HepG2 (cell line): ENCODE measurements around the gene SIRT7. TPM values are rescaled to one million over a fixed set of nuclear protein-coding genes. Genes with fewer than 3 reads are reported as not detected.
A peak's percentile ranks its signal among the peaks of the same experiment; 100 is the strongest.

Experiments
- ATAC-seq: fragments of 200-7000 bp; cut with Tn5 transposase; 3 replicates; pipeline ENCODE4 v1.9.1; 2020; ENCODE audit warnings: mild to moderate bottlenecking, moderate library complexity
- BruUV-seq: library from RNA; stranded (reverse); fragments of 400-500 nt; replicated peaks from 2 replicates; lab custom pipeline; 2021; lab: Mats Ljungman, UMichigan
- CTCF ChIA-PET: fragments of 300-600 bp; formaldehyde crosslinking; extraction: SDS; loops from one replicate; lab custom pipeline; 2021; ENCODE audit warnings: low total read pairs, inconsistent platforms, low intra/inter-chr PET ratio; lab: Yijun Ruan, JAX
- POLR2A ChIA-PET: fragments of 350-600 bp; sonication (Branson Sonifier 250); formaldehyde crosslinking; loops from one replicate; lab custom pipeline; 2020; ENCODE audit warnings: antibody characterized with exemption, inconsistent platforms; lab: Yijun Ruan, JAX
- DNase-seq: peaks from one replicate; pipeline ENCODE4 v3.0.0-alpha.2; 2015; ENCODE audit warnings: low spot score
- FAIRE-seq: peaks from 3 replicates; lab custom pipeline; 2011; peaks lifted over from hg19 to GRCh38; lab: Jason Lieb, UNC
- H2AFZ ChIP-seq: one replicate; pipeline ENCODE4 v1.6.1; 2011; ENCODE audit warnings: low read length, inconsistent platforms
- H3K27ac ChIP-seq: fragments of 300-600 bp; 3 replicates; pipeline ENCODE4 v1.8.0; 2011; ENCODE audit warnings: mixed run types, mild to moderate bottlenecking, mixed read lengths, low read length, inconsistent platforms; ENCODE audit not compliant: insufficient read depth; ENCODE audit errors: extremely low read length
- H3K27me3 ChIP-seq, 2 experiments: fragments of 200-600 bp in 1 of 2; 2 replicates in 1 of 2; 3 replicates in 1 of 2; pipeline versions ENCODE4 v1.6.0 to v1.8.0; 2011; ENCODE audit warnings: low read length in 2 of 2, mild to moderate bottlenecking in 2 of 2, moderate library complexity in 2 of 2, inconsistent platforms in 1 of 2; ENCODE audit not compliant: insufficient read depth in 2 of 2, control insufficient read depth in 1 of 2
- H3K36me3 ChIP-seq, 2 experiments: fragments of 200-600 bp in 1 of 2; replicated peaks in 1 of 2; 2 replicates in 1 of 2; 3 replicates in 1 of 2; pipeline versions ENCODE4 v1.5.1 to v1.8.0; 2011; ENCODE audit warnings: low read length in 2 of 2, inconsistent platforms in 1 of 2; ENCODE audit not compliant: insufficient read depth in 2 of 2, control insufficient read depth in 1 of 2
- H3K4me1 ChIP-seq: 2 replicates; pipeline ENCODE4 v1.5.1; 2012; ENCODE audit warnings: low read length, inconsistent platforms; ENCODE audit not compliant: insufficient read depth
- H3K4me2 ChIP-seq: 2 replicates; pipeline ENCODE4 v1.6.0; 2011; ENCODE audit warnings: low read depth, low read length, inconsistent platforms
- H3K4me3 ChIP-seq, 3 experiments: fragments of 200-600 bp in 1 of 3; sonication (generic), shearing (Covaris generic) in 1 of 3; replicated peaks in 1 of 3; 2 replicates each; pipeline ENCODE4 v1.5.1; 2011 to 2016; ENCODE audit warnings: low read length in 3 of 3, inconsistent platforms in 2 of 3, low read depth in 2 of 3, mild to moderate bottlenecking in 2 of 3, control low read depth in 1 of 3, mixed read lengths in 1 of 3; ENCODE audit not compliant: insufficient read depth in 1 of 3
- H3K79me2 ChIP-seq: one replicate; pipeline ENCODE4 v1.6.1; 2011; ENCODE audit warnings: low read length, inconsistent platforms; ENCODE audit not compliant: insufficient read depth
- H3K9ac ChIP-seq: 2 replicates; pipeline ENCODE4 v1.6.0; 2011; ENCODE audit warnings: mild to moderate bottlenecking, low read depth, low read length, inconsistent platforms; ENCODE audit not compliant: insufficient read depth
- H3K9me3 ChIP-seq: 2 replicates; pipeline ENCODE4 v1.5.1; 2012; ENCODE audit warnings: mild to moderate bottlenecking, low read length
- H4K20me1 ChIP-seq: 2 replicates; pipeline ENCODE4 v1.6.0; 2011; ENCODE audit warnings: inconsistent platforms, mild to moderate bottlenecking, low read length, moderate library complexity; ENCODE audit not compliant: insufficient read depth
- ELK4 ChIP-seq: sonication (generic); formaldehyde crosslinking; IDR thresholded peaks from 2 replicates; pipeline ENCODE4 v1.9.0; 2021; ENCODE audit warnings: missing genetic modification reagents, borderline replicate concordance
- FOXJ3 ChIP-seq: sonication (generic); formaldehyde crosslinking; IDR thresholded peaks from 2 replicates; pipeline ENCODE4 v1.4.0; 2020; ENCODE audit warnings: missing genetic modification reagents, mild to moderate bottlenecking, borderline replicate concordance
- HIVEP1 ChIP-seq: sonication (generic); formaldehyde crosslinking; IDR thresholded peaks from 2 replicates; pipeline ENCODE4 v1.4.0; 2020; ENCODE audit warnings: mild to moderate bottlenecking, missing genetic modification reagents
- YY1 ChIP-seq: IDR thresholded peaks from 2 replicates; pipeline ENCODE4 v1.6.1; 2011; ENCODE audit warnings: low read length, low read depth, moderate library complexity, mild to moderate bottlenecking; ENCODE audit not compliant: insufficient read depth, insufficient replicate concordance
- ZNF558 ChIP-seq: sonication (generic); formaldehyde crosslinking; IDR thresholded peaks from 2 replicates; pipeline ENCODE4 v1.9.0; 2022; ENCODE audit warnings: mild to moderate bottlenecking, missing genetic modification reagents, borderline replicate concordance
- ZNF609 ChIP-seq: sonication (generic); formaldehyde crosslinking; IDR thresholded peaks from 2 replicates; pipeline ENCODE4 v1.4.0; 2020; ENCODE audit warnings: mild to moderate bottlenecking, missing genetic modification reagents, borderline replicate concordance
- ZNF720 ChIP-seq: sonication (generic); formaldehyde crosslinking; IDR thresholded peaks from 2 replicates; pipeline ENCODE4 v1.4.0; 2020; ENCODE audit warnings: missing genetic modification reagents
- ZNF766 ChIP-seq: sonication (generic); formaldehyde crosslinking; IDR thresholded peaks from 2 replicates; pipeline ENCODE4 v1.5.0; 2020; ENCODE audit warnings: missing genetic modification reagents, borderline replicate concordance
- WGBS: methylation state at CpG from one replicate; pipeline ENCODE4 v1.1.6; 2017; ENCODE audit warnings: low lambda C conversion rate; 5-methylcytosine and 5-hydroxymethylcytosine counted together
- in situ Hi-C: cut with HindIII; loops from 2 replicates; pipeline ENCODE4 v1.10.0; 2017; ENCODE audit warnings: low pct_unique_long_range_greater_than_20kb; ENCODE audit not compliant: extremely low pct_ligation_motif_present
- intact Hi-C: fragments of 100-400 bp; cut with micrococcal nuclease; formaldehyde crosslinking; loops from one replicate; pipeline ENCODE4 v1.10.0; 2022; ENCODE audit not compliant: unreplicated experiment
- polyA plus RNA-seq, 8 experiments: library from polyadenylated mRNA; depleted of rRNA in 3 of 8; stranded (reverse) in 7 of 8; unstranded in 1 of 8; fragments of >200 nt; fragmentation: Illumina TruSeq in 4 of 8; extraction: Trizol in 4 of 8; gene quantifications; 2 replicates each; pipeline versions ENCODE4 v1.2.1 to v1.2.3, GENCODE V29; 2011 to 2016; ENCODE audit warnings: low read depth in 4 of 8, missing spikeins in 1 of 8, mixed read lengths in 1 of 8; ENCODE audit not compliant: insufficient read depth in 1 of 8
- total RNA-seq, 5 experiments: library from RNA; depleted of rRNA; stranded (reverse); fragments of >200 nt; fragmentation: Illumina TruSeq; extraction: Trizol; gene quantifications; 2 replicates each; pipeline ENCODE4 v1.2.3, GENCODE V29; 2016; ENCODE audit warnings: low read depth in 1 of 5
- TF ChIP-seq, protein P1 (sequence below): sonication (generic); formaldehyde crosslinking; IDR thresholded peaks from 2 replicates; pipeline ENCODE4 v1.5.1; 2020; ENCODE audit warnings: mild to moderate bottlenecking, missing genetic modification reagents

SIRT7 gene
- total and polyA plus RNA-seq, 2 of the 13 experiments (the other 11 are each of a cell fraction or from before 2014, with no cell fraction given), result 8.3 to 24.8 TPM

- intact Hi-C loops (loop anchor here (2.0 kb wide), 1 partner anchor 33 kb away; no protein-coding TSS in a partner anchor), in situ Hi-C loops (no loop called here)
- H2AFZ ChIP-seq, result no peak overlapping the region
- BruUV-seq, result no TSS peak
- peak overlapping the region; percentile 66 to 81 (median 74) for H3K4me3 ChIP-seq
- peak; percentile 11 for ATAC-seq
- peak overlapping the region; percentile 84 for H3K27ac ChIP-seq
- no peaks in the 10 kb centered on the region for H3K9me3 ChIP-seq
- H3K4me2 ChIP-seq, result peak overlapping the region; percentile 94
- no peak for FAIRE-seq
- H3K27me3 ChIP-seq, result no peaks in the 10 kb centered on the region; a peak in 1 of 5 replicates
- POLR2A ChIA-PET, result interaction anchor here (1.8 to 7.0 kb wide), 11 partner anchors 9 to 76 kb away, joined by 7 to 406 read pairs (median 17); partner anchors contain the start of genes ASPSCR1, CENPX, DCXR and LRRC45
- peaks cover 59% of the 10 kb centered on the region for H3K79me2 ChIP-seq
- H3K36me3 ChIP-seq, result peaks cover 16 to 27% of the 10 kb centered on the region in 2 experiments
- H3K9ac ChIP-seq, result peak overlapping the region; percentile 91
- CTCF ChIA-PET, result interaction anchor here (3.6 to 4.7 kb wide), 5 partner anchors 16 to 58 kb away, joined by 25 to 181 read pairs (median 33); partner anchors contain the start of genes ASPSCR1, CENPX and LRRC45
- no peak for DNase-seq
- peaks cover 21% of the 10 kb centered on the region for H4K20me1 ChIP-seq
- 38% methylated on average over 27 of the region's 82 CpGs for WGBS
- H3K4me1 ChIP-seq, result peaks cover 73% of the 10 kb centered on the region
- TF ChIP-seq ELK4 (CRISPR knock-in tag), result no peak
- 0 out of 2 replicates have a peak, but pooled peaks have one; percentile 18 for TF ChIP-seq ZNF766 (CRISPR knock-in tag)
- TF ChIP-seq ZNF609 (CRISPR knock-in tag), result no peak
- no peak for TF ChIP-seq ZNF558
- TF ChIP-seq YY1, result no peak
- peak; percentile 73; the same call in 1 of the 2 replicates for TF ChIP-seq HIVEP1 (CRISPR knock-in tag)
- TF ChIP-seq FOXJ3 (CRISPR knock-in tag), result no peak
- no peak for TF ChIP-seq ZNF720 (CRISPR knock-in tag)
- TF ChIP-seq, protein P1, sequence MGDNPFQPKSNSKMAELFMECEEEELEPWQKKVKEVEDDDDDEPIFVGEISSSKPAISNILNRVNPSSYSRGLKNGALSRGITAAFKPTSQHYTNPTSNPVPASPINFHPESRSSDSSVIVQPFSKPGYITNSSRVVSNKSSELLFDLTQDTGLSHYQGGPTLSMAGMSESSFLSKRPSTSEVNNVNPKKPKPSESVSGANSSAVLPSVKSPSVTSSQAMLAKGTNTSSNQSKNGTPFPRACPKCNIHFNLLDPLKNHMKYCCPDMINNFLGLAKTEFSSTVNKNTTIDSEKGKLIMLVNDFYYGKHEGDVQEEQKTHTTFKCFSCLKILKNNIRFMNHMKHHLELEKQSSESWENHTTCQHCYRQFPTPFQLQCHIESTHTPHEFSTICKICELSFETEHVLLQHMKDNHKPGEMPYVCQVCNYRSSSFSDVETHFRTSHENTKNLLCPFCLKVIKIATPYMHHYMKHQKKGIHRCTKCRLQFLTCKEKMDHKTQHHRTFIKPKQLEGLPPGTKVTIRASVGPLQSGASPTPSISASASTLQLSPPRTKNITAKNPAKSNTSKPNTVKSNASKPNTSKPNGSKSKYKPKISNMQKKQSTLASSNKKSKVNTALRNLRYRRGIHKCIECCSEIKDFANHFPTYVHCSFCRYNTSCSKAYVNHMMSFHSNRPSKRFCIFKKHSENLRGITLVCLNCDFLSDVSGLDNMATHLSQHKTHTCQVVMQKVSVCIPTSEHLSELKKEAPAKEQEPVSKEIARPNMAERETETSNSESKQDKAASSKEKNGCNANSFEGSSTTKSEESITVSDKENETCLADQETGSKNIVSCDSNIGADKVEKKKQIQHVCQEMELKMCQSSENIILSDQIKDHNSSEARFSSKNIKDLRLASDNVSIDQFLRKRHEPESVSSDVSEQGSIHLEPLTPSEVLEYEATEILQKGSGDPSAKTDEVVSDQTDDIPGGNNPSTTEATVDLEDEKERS (CRISPR knock-in tag), result no peak
Measured at GRCh38 chr17:81961521-81962498, 43.8 kb upstream of the SIRT7 start.
